GM12891 (cell line): Measurements from ENCODE around the gene TBC1D2.

Source experiments
- PAX5 ChIP-seq: IDR thresholded peaks from 2 replicates; pipeline ENCODE4 v1.6.1; 2011; ENCODE audit warnings: low read length, moderate library complexity, mild to moderate bottlenecking; ENCODE audit not compliant: insufficient read depth, severe bottlenecking
- POLR2A ChIP-seq: IDR thresholded peaks from 2 replicates; pipeline ENCODE4 v1.6.1; 2011; ENCODE audit warnings: low read depth, low read length, control low read depth
- POLR2AphosphoS5 ChIP-seq: IDR thresholded peaks from 2 replicates; pipeline ENCODE4 v1.6.1; 2011; ENCODE audit warnings: low read depth, low read length, control low read depth
- SPI1 ChIP-seq: IDR thresholded peaks from 2 replicates; pipeline ENCODE4 v1.6.1; 2011; ENCODE audit warnings: low read depth, low read length, control low read depth
- TAF1 ChIP-seq: IDR thresholded peaks from 2 replicates; pipeline ENCODE4 v1.6.1; 2011; ENCODE audit warnings: low read depth, low read length, control low read depth

- no peak for TF ChIP-seq SPI1
- TF ChIP-seq POLR2A = no peak
- no peak for TF ChIP-seq POLR2AphosphoS5
- TF ChIP-seq TAF1 = no peak
- no peak for TF ChIP-seq PAX5
Measured at GRCh38 chr9:98230789-98231188, 24.7 kb downstream of the TBC1D2 start.
